Measurements from ENCODE around the gene FRMD4B. TPM values are rescaled to one million over a fixed set of nuclear protein-coding genes. Genes with fewer than 3 reads are reported as not detected.

FRMD4B gene
- total and polyA plus RNA-seq, 2 experiments from 2014 or later: 6.4 to 12.8 TPM

DNA sequence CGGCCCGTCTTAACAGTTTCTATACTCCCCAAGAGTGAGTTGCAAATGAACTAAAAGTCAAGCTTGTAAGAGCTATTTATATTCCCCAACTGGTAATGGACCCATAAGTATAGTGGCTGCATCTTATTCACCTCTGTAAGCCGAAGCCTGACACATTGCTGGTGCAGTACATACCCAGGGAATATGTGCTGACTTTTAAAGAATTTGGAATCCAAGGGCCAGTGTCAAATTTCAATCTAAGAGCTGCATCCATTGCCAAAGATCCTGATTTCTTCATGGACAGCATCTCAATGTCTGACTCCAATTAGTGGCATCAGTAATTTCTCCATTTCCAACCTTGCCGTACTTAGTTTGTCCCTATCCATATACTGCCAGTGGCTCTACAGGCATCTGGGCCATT is 42.0 kb downstream of the FRMD4B start (continued):
- TF ChIP-seq ETS1 (IDR thresholded peaks at IDR 0.05) (no peak), ZNF114 (CRISPR knock-in tag; IDR thresholded peaks at IDR 0.05) (no peak), CREB1 (CRISPR knock-in tag; IDR thresholded peaks at IDR 0.05; ENCODE audit: low read depth) (no peak), ZNF331 (CRISPR knock-in tag; IDR thresholded peaks at IDR 0.05; ENCODE audit: low read depth) (no peak), CTCF (conservative IDR thresholded peaks at IDR 0.05; ENCODE audit: low read depth in 2 of 2) (no peak), EZH2 (IDR thresholded peaks at IDR 0.05; ENCODE audit: low read depth, unreplicated experiment) (no peak), STAT1 (IDR thresholded peaks at IDR 0.05; ENCODE audit: unreplicated experiment) (no peak)

DNA sequence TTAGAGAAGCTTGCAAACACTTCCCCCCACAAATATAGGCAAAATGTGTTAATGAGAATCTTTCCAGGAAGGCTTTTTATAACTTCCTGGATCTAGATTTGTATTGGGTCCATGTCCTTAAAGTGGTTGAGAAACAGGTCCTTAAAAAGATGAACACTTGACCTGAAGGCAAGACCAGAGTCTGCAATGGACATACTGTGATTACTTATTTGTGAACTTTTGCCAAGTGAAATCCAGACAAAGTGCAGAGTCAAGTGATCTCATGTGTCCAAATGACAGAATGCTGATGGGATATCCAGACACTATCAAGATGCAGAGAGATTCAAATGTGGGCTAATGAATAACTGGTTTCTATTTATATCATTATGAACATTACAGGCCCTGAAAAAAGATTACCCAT is 43.8 kb downstream of the FRMD4B start:
- DNase-seq (ENCODE audit: low spot score): no peak
- no peaks in the 10 kb centered on the region for H3K27me3 ChIP-seq (ENCODE audit: insufficient read depth)
- ATAC-seq: no peak
- no peaks in the 10 kb centered on the region for H3K79me2 ChIP-seq (replicated peaks; ENCODE audit: insufficient read depth)
- no peak overlapping the region for H3K27ac ChIP-seq (ENCODE audit: low read depth)
- Mint-ChIP-seq H3K4me3 (no peak overlapping the region), H3K27ac (no peak overlapping the region), H3K27me3 (ENCODE audit: insufficient read depth, low read depth, poor library complexity) (peaks cover 2% of the 10 kb centered on the region), H3K4me1 (peaks cover 9% of the 10 kb centered on the region), H3K9me3 (peaks cover 22% of the 10 kb centered on the region), H3K36me3 (ENCODE audit: low read depth) (peaks cover 3% of the 10 kb centered on the region; the same call in 1 of the 3 replicates)
- H3K4me3 ChIP-seq: no peak overlapping the region
- no peaks in the 10 kb centered on the region for H4K20me1 ChIP-seq (replicated peaks; ENCODE audit: insufficient read depth)
- H3K4me2 ChIP-seq: no peak overlapping the region
- no peak overlapping the region for H2AFZ ChIP-seq
- H3K9me2 ChIP-seq (ENCODE audit: insufficient read depth): no peaks in the 10 kb centered on the region
- peaks cover 12% of the 10 kb centered on the region; the same call in 1 of the 2 replicates for H3K4me1 ChIP-seq (ENCODE audit: insufficient read depth)
- H3K36me3 ChIP-seq (ENCODE audit: insufficient read depth): no peaks in the 10 kb centered on the region
- H3F3A ChIP-seq (replicated peaks; ENCODE audit: low read depth): no peaks in the 10 kb centered on the region
- TF ChIP-seq EZH2phosphoT487 (IDR thresholded peaks at IDR 0.05; ENCODE audit: unreplicated experiment) (no peak), EZH2 (IDR thresholded peaks at IDR 0.05; ENCODE audit: low read depth, unreplicated experiment) (no peak), CREB1 (CRISPR knock-in tag; IDR thresholded peaks at IDR 0.05; ENCODE audit: low read depth) (no peak), JUNB (IDR thresholded peaks at IDR 0.05; ENCODE audit: unreplicated experiment) (no peak), ETS1 (IDR thresholded peaks at IDR 0.05) (no peak), CTCF (conservative IDR thresholded peaks at IDR 0.05; ENCODE audit: low read depth in 2 of 2) (no peak), ZNF114 (CRISPR knock-in tag; IDR thresholded peaks at IDR 0.05) (no peak), NANOG (IDR thresholded peaks at IDR 0.05; ENCODE audit: borderline replicate concordance) (no peak), STAT1 (IDR thresholded peaks at IDR 0.05; ENCODE audit: unreplicated experiment) (no peak), POLR2AphosphoS5 (IDR thresholded peaks at IDR 0.05; ENCODE audit: low read depth) (no peak), ZNF331 (CRISPR knock-in tag; IDR thresholded peaks at IDR 0.05; ENCODE audit: low read depth) (no peak)
- TF ChIP-seq, protein P1, sequence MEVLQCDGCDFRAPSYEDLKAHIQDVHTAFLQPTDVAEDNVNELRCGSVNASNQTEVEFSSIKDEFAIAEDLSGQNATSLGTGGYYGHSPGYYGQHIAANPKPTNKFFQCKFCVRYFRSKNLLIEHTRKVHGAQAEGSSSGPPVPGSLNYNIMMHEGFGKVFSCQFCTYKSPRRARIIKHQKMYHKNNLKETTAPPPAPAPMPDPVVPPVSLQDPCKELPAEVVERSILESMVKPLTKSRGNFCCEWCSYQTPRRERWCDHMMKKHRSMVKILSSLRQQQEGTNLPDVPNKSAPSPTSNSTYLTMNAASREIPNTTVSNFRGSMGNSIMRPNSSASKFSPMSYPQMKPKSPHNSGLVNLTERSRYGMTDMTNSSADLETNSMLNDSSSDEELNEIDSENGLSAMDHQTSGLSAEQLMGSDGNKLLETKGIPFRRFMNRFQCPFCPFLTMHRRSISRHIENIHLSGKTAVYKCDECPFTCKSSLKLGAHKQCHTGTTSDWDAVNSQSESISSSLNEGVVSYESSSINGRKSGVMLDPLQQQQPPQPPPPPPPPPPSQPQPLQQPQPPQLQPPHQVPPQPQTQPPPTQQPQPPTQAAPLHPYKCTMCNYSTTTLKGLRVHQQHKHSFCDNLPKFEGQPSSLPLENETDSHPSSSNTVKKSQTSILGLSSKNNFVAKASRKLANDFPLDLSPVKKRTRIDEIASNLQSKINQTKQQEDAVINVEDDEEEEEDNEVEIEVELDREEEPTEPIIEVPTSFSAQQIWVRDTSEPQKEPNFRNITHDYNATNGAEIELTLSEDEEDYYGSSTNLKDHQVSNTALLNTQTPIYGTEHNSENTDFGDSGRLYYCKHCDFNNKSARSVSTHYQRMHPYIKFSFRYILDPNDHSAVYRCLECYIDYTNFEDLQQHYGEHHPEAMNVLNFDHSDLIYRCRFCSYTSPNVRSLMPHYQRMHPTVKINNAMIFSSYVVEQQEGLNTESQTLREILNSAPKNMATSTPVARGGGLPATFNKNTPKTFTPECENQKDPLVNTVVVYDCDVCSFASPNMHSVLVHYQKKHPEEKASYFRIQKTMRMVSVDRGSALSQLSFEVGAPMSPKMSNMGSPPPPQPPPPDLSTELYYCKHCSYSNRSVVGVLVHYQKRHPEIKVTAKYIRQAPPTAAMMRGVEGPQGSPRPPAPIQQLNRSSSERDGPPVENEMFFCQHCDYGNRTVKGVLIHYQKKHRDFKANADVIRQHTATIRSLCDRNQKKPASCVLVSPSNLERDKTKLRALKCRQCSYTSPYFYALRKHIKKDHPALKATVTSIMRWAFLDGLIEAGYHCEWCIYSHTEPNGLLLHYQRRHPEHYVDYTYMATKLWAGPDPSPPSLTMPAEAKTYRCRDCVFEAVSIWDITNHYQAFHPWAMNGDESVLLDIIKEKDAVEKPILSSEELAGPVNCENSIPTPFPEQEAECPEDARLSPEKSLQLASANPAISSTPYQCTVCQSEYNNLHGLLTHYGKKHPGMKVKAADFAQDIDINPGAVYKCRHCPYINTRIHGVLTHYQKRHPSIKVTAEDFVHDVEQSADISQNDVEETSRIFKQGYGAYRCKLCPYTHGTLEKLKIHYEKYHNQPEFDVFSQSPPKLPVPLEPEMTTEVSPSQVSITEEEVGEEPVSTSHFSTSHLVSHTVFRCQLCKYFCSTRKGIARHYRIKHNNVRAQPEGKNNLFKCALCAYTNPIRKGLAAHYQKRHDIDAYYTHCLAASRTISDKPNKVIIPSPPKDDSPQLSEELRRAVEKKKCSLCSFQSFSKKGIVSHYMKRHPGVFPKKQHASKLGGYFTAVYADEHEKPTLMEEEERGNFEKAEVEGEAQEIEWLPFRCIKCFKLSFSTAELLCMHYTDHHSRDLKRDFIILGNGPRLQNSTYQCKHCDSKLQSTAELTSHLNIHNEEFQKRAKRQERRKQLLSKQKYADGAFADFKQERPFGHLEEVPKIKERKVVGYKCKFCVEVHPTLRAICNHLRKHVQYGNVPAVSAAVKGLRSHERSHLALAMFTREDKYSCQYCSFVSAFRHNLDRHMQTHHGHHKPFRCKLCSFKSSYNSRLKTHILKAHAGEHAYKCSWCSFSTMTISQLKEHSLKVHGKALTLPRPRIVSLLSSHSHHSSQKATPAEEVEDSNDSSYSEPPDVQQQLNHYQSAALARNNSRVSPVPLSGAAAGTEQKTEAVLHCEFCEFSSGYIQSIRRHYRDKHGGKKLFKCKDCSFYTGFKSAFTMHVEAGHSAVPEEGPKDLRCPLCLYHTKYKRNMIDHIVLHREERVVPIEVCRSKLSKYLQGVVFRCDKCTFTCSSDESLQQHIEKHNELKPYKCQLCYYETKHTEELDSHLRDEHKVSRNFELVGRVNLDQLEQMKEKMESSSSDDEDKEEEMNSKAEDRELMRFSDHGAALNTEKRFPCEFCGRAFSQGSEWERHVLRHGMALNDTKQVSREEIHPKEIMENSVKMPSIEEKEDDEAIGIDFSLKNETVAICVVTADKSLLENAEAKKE (CRISPR knock-in tag; IDR thresholded peaks at IDR 0.05): no peak
